ENCODE data around the gene CUTA.
A peak's percentile ranks its signal among the peaks of the same experiment; 100 is the strongest.

CUTA gene

DNA sequence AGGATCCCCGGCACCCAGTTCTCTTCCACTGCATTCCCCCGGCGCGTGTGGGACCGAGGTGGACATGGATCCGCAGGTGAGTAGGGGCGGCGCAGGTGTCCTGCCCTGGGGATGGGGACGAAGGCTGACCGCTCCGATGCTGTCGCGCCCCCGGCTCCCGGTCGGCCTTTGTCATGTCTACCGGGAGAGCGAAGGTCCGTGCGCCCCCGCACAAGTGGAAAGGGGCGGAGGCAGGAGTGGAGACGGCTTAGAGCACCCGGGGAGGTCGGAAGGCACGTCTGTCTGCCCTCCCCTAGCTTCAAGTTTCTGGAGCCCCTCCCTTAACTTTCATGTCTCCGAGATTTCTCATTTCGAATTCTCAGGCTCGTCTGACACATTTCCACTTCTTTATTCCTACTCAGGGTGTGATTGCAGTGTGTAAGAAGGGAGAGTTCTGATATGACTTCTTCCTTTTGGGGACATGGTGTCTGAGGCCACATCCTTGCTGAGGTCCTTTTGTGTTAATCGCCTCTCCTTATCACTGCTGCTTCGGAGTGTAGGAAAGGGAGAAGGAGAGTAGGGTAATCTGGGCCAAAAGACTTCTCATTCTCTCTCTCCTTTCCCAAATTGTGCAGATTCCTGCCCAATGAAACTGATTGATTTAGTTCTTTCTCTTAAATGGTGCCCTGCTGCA is 25.8 kb downstream of the CUTA start (continued):
- TF ChIP-seq, protein P1, sequence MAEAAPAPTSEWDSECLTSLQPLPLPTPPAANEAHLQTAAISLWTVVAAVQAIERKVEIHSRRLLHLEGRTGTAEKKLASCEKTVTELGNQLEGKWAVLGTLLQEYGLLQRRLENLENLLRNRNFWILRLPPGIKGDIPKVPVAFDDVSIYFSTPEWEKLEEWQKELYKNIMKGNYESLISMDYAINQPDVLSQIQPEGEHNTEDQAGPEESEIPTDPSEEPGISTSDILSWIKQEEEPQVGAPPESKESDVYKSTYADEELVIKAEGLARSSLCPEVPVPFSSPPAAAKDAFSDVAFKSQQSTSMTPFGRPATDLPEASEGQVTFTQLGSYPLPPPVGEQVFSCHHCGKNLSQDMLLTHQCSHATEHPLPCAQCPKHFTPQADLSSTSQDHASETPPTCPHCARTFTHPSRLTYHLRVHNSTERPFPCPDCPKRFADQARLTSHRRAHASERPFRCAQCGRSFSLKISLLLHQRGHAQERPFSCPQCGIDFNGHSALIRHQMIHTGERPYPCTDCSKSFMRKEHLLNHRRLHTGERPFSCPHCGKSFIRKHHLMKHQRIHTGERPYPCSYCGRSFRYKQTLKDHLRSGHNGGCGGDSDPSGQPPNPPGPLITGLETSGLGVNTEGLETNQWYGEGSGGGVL (tag by site-specific recombination; IDR thresholded peaks at IDR 0.05) = no peak
- TF ChIP-seq BCL11B (tag by site-specific recombination; IDR thresholded peaks at IDR 0.05; ENCODE audit: low read depth) (peak; percentile 29; the same call in 1 of the 2 replicates), ZNF175 (tag by site-specific recombination; IDR thresholded peaks at IDR 0.05) (no peak), ZNF571 (tag by site-specific recombination; IDR thresholded peaks at IDR 0.05) (no peak), ZNF239 (tag by site-specific recombination; IDR thresholded peaks at IDR 0.05) (no peak), ZNF335 (tag by site-specific recombination; conservative IDR thresholded peaks at IDR 0.05) (peak; percentile 62), ZNF521 (tag by site-specific recombination; IDR thresholded peaks at IDR 0.05) (no peak), ZNF677 (tag by site-specific recombination; IDR thresholded peaks at IDR 0.05) (no peak), ZNF776 (tag by site-specific recombination; IDR thresholded peaks at IDR 0.05; ENCODE audit: borderline replicate concordance) (no peak), ZNF24 (tag by site-specific recombination; IDR thresholded peaks at IDR 0.05) (no peak), ZNF302 (tag by site-specific recombination; IDR thresholded peaks at IDR 0.05; ENCODE audit: low read depth) (no peak), ZNF596 (tag by site-specific recombination; IDR thresholded peaks at IDR 0.05) (no peak), RBAK (tag by site-specific recombination; IDR thresholded peaks at IDR 0.05) (no peak), ZNF624 (tag by site-specific recombination; IDR thresholded peaks at IDR 0.05) (no peak), GLI4 (tag by site-specific recombination; IDR thresholded peaks at IDR 0.05) (0 out of 2 replicates have a peak, but pooled peaks have one; percentile 52), TCF7L2 (IDR thresholded peaks at IDR 0.05; ENCODE audit: borderline replicate concordance, low read depth, low read length) (no peak), ZFP37 (tag by site-specific recombination; IDR thresholded peaks at IDR 0.05) (peak; percentile 87), ZNF146 (tag by site-specific recombination; IDR thresholded peaks at IDR 0.05) (no peak), ZNF501 (tag by site-specific recombination; IDR thresholded peaks at IDR 0.05) (peak; percentile 94), ZNF140 (tag by site-specific recombination; IDR thresholded peaks at IDR 0.05) (no peak), ZSCAN23 (tag by site-specific recombination; IDR thresholded peaks at IDR 0.05) (no peak), ZNF626 (tag by site-specific recombination; IDR thresholded peaks at IDR 0.05) (no peak), ZNF202 (tag by site-specific recombination; IDR thresholded peaks at IDR 0.05; ENCODE audit: borderline replicate concordance) (no peak), ZNF19 (tag by site-specific recombination; IDR thresholded peaks at IDR 0.05; ENCODE audit: low read depth) (no peak), SALL2 (tag by site-specific recombination; IDR thresholded peaks at IDR 0.05; ENCODE audit: borderline replicate concordance) (no peak), ZSCAN16 (tag by site-specific recombination; IDR thresholded peaks at IDR 0.05) (no peak), ZNF324 (tag by site-specific recombination; IDR thresholded peaks at IDR 0.05) (peak; percentile 75; the same call in 1 of the 2 replicates), SP7 (tag by site-specific recombination; IDR thresholded peaks at IDR 0.05) (no peak; the same call in 1 of the 2 replicates), ZFHX2 (tag by site-specific recombination; conservative IDR thresholded peaks at IDR 0.05) (peak; percentile 73), ZNF654 (tag by site-specific recombination; IDR thresholded peaks at IDR 0.05; ENCODE audit: low read depth) (no peak), ZNF664 (tag by site-specific recombination; IDR thresholded peaks at IDR 0.05) (no peak), YY1 (tag by site-specific recombination; IDR thresholded peaks at IDR 0.05) (peak; percentile 50; the same call in 1 of the 2 replicates), PRDM1 (tag by site-specific recombination; IDR thresholded peaks at IDR 0.05) (peak; percentile 70), ZNF585B (tag by site-specific recombination; IDR thresholded peaks at IDR 0.05) (no peak)
- TF ChIP-seq, protein P2, sequence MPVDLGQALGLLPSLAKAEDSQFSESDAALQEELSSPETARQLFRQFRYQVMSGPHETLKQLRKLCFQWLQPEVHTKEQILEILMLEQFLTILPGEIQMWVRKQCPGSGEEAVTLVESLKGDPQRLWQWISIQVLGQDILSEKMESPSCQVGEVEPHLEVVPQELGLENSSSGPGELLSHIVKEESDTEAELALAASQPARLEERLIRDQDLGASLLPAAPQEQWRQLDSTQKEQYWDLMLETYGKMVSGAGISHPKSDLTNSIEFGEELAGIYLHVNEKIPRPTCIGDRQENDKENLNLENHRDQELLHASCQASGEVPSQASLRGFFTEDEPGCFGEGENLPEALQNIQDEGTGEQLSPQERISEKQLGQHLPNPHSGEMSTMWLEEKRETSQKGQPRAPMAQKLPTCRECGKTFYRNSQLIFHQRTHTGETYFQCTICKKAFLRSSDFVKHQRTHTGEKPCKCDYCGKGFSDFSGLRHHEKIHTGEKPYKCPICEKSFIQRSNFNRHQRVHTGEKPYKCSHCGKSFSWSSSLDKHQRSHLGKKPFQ (tag by site-specific recombination; IDR thresholded peaks at IDR 0.05) = no peak
- TF ChIP-seq, protein P3, sequence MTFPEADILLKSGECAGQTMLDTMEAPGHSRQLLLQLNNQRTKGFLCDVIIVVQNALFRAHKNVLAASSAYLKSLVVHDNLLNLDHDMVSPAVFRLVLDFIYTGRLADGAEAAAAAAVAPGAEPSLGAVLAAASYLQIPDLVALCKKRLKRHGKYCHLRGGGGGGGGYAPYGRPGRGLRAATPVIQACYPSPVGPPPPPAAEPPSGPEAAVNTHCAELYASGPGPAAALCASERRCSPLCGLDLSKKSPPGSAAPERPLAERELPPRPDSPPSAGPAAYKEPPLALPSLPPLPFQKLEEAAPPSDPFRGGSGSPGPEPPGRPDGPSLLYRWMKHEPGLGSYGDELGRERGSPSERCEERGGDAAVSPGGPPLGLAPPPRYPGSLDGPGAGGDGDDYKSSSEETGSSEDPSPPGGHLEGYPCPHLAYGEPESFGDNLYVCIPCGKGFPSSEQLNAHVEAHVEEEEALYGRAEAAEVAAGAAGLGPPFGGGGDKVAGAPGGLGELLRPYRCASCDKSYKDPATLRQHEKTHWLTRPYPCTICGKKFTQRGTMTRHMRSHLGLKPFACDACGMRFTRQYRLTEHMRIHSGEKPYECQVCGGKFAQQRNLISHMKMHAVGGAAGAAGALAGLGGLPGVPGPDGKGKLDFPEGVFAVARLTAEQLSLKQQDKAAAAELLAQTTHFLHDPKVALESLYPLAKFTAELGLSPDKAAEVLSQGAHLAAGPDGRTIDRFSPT (tag by site-specific recombination; IDR thresholded peaks at IDR 0.05) = no peak
- TF ChIP-seq, protein P4, sequence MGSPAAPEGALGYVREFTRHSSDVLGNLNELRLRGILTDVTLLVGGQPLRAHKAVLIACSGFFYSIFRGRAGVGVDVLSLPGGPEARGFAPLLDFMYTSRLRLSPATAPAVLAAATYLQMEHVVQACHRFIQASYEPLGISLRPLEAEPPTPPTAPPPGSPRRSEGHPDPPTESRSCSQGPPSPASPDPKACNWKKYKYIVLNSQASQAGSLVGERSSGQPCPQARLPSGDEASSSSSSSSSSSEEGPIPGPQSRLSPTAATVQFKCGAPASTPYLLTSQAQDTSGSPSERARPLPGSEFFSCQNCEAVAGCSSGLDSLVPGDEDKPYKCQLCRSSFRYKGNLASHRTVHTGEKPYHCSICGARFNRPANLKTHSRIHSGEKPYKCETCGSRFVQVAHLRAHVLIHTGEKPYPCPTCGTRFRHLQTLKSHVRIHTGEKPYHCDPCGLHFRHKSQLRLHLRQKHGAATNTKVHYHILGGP (tag by site-specific recombination; IDR thresholded peaks at IDR 0.05) = no peak

Data from HEK293 (cell line).